Medulla oblongata (tissue), 1 donor: ENCODE data around the gene VGLL4.
A peak's percentile ranks its signal among the peaks of the same experiment; 100 is the strongest.

Source experiments
- DNase-seq: peaks from one replicate; pipeline ENCODE4 v3.0.0-alpha.2; 2015; ENCODE audit errors: extremely low spot score

Gene VGLL4

DNA sequence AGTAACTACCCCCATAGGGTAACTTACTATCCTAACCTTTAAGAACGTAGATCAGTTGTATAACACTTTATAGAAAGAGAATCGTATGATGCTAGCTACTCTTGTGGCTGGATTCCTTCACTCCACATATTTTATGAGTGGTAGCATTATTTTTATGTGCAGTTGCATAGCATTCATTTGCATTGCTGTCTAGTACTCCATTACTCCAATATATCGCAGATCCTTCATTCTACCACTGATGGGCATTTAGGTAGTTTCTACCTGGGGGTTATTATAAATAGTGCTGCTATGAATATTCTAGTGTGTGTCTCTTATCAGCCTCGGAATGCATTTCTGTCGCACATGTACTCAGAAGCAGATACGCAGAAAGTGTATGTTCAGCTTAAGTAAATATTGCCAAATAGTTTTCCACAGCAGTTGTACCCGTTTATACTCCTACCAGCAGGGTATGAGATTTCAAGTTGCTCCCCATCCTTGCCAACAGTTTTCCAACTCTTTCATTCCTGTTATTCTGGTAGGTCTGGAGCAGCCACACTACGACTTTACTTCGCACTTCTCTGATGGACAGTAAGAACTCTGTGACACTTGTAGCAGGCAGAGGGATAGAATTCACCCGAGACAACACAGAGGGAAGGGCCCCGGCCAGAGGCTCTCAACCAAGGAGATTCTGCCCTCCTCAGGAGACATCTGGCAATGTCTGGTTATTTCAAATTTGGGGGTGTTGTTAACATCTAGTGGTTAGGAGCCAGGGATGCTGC lies 9.8 kb upstream of the VGLL4 start:
- DNase-seq: no peak

DNA sequence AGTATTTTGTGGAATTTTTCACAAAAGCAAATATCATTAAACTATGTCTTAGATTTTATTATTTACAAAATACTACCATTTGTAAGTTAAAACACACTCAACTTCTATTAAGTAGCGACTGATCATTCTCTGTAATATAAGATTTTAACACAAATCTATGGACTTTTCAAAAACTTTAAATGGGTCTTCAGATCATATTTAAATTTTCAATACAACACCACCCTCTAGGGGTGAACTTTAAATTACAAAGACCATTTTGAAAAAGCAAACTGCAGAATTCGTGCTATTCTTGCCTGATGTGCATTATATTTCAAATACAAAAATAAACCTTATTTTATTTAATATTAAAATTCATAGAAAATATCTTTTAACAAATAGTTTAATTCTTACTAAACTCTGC lies 8.2 kb upstream of the VGLL4 start:
- peak; percentile 77 for DNase-seq

DNA sequence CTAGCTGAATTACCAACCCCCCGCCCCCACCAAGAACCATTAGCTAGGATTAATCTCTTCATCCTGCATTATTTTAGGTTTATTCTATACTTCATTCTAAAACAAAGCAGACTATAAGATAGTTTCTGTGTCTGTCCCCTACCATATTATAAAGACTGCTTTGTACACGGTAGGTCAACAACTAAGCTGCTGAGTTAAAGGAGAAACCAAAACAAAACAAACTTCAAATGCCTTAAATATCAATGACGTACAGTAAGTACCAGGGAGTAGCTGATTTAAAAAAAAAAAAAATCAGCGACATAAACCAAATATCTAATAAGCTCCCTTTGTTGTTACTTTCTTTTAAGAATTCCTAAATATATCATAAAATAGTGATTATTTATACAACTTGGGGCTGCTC lies 7.8 kb upstream of the VGLL4 start:
- no peak for DNase-seq

DNA sequence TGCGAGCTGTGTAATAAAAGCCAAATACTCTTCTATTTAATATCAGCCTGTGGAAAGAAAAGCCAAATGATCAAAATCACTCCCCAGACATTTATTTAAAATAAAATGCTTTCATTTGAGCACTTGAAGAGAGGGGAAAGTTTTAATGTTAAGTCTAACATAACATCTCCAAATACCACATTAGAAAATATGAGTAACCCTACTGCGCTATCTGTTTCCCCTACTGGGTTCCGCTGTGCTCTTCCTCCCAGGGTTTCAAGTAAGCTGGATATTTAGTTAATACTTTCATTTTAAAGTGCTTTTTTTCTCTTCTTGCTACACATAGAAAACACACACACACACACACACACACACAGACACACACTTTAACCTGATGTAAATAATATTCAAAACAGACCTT lies 6.7 kb upstream of the VGLL4 start:
- no peak for DNase-seq

DNA sequence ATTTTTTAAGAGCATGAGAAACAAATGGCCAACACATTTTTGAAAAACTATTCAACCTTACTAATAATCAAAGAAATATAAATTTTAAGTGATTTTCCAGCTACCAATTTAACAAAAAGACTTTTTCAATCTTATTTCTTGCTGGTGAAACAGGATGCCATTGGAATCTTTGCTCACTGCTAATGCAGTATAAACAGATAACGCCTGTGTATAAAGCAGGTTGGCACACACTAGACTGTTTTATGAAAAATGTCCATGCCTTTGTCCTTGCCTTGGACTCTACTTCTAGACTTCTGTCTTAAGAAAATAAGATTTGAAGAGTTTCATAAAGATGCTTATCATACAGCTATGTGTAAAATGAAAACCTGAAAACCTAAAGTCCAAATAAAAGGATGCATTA lies 5.0 kb upstream of the VGLL4 start:
- DNase-seq: no peak

DNA sequence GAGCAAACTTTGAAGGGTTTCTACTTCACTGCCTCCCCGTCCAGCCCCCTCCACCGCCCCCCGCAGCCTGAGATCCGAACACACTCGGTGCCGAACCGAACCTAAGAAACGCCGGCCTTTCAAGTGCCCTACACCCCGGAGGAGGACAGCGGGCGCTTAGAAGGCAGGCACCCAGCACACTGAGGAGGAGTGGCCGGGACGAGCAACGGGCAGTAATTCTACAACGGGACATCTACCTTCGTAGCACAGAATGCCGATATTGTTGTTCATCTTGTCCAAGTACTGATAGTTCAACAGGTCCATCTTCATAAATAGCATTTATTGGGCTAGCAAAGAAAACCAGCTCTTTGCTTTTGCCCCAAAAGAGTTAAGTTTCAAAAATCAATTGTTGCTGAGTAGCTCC lies 513 bp downstream of the VGLL4 start:
- peak; percentile 59 for DNase-seq

DNA sequence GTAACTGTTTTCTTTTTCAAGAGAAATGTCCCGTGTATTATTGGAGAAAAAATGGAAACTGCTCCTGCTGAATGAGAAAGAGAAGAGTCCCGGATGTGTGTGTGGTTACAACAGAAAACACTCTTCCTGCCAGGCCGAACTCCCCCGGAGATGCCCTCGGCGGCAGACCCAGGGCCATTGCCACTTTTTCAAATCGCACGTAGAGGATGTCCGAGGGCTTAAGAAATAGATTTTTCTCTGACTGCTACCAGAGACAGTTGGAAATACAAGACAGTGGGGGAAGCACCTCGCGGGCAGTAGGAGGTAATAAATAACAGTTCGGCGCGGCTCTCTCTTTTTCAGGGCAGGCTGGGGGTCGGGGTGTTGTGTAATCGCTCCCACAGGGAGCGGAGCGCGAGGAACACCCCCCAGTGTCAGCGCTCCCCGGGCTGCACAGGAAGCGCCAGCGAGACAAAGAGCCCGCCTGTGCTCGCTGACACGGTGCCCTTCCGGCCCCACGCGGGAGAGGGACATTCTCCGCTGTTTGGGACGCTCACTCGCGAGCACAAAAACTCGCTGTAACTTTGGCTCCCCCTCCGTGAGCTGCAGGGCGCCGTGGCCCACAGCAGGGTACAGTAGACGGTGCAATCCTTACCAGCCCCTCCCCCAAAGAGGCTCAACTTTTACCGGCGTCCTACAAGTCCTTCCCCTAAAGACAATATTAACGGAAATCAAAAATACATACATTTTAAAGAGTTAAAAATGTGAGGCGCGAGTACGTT lies 1.1 kb downstream of the VGLL4 start:
- DNase-seq: peak; percentile 88

DNA sequence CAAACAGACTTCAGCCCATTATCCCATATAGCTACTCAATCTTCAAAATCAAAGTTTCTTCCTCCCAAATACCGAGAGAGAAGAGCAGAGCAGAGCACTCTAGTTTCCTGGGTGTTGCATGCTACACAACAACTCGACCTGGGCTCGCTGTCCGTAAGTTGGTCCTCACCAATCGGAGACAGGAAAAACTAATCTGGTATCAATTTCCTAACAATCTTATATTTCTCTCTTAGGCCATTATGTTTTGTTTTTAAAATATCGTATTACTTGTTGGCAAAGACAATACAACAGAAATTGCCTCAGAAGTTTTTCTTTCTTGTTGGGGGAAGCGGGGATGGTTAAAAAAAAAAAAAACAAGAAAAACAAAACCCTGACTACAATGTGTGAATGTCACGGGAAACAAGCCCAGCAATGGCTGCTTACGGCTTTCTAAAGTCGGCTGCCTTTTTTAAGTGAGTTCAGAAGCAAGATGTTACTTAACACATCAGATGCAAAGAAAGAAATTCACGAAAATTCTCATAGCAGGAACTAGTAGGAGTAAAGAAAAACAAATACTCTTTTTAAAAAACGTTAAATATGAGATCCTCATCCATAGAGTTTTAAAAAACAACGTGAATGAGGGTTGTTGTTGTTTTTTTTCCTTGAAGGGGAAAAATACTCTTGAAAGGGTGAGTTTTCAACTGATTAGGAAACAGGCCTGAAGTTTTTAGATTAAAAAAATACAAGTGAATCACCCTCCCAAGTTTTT lies 1.9 kb downstream of the VGLL4 start:
- peak; percentile 65 for DNase-seq

DNA sequence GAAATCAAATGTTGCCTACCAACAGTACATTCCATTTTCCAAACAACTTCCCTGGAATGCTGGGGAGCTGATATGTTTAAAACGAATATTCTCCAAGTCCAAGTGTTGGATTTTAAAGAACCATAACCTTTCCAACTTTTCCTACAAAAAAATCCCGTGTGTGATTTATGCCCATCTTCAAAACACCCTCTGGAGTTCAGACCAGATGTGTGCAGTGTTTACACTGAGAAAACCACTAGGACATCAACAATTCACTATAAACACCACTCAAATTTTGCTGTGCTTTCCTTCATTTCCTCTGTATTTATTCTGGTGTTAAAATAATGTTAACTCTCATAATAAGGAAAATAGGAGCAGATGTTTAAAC lies 2.4 kb downstream of the VGLL4 start:
- no peak for DNase-seq

DNA sequence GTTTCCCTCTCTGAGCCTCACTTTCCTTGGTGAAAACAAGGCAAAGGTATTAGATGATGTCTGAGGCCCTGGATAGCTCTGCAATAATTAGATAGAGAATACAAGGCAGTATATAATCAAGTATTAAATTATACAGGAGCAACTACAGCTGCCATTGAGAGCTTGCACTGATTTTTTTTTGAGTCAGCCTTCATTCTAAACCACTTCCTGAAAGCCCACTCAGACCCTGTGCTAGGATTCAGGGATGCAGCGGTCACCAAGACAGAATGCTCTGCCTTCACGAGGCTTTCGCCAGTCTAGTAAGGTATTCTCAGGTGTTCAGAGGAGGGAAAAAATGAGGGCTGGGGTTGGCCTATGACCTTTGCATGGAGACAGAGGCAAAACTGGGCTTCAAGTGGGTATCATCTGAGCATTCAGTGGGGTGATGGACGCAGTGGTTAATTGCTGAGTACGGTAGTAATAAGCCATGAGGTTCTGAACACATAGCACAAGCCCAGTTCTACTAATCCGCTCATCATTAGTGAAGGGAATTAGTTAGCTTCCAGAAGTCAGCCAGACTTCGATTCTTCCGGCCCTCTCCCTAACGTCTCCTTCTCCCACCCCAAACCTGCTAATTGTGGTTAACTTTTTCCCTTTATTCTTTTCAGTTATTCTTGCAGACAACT lies 3.6 kb downstream of the VGLL4 start:
- DNase-seq: no peak

DNA sequence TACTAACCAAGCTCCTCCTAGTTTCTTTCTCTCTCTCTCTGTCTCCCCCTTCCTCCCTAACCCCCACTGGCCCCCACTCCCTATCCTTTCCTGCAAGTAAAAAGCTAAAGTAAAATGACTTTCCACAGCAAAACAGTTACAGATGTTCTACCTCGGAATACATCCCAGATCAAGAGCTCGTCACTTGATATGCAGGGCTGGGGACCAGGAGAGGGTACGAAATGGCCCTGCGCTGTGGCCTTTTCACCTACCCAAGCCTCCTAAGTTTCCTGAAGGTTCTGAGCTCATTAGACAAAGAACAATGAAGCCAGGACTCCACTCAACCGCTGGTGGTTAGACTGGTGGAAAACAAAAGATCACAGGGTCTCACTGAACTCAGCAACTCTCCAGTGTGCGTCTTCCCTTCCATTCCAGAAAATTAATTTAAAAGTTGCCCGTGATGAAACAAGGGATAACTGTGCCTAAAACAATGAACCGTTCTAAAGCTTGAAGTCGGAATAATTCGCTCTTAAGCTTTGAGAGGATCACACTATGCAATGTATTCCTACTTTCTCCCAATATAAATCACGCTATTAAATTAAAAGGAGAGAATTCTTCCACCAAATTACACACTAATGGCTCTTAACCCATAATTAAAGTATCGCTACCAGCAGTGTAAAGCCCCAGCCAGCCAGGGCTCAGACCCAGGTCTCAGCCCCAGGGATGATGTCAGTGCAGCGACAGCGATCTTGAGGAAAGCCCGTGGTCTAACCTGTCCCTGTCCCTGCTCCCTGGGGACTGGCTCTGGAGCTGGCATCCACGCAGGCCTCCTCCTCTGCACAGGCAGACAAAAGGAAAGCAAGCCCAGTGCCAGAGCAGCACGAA lies 5.0 kb downstream of the VGLL4 start:
- DNase-seq: peak; percentile 61

DNA sequence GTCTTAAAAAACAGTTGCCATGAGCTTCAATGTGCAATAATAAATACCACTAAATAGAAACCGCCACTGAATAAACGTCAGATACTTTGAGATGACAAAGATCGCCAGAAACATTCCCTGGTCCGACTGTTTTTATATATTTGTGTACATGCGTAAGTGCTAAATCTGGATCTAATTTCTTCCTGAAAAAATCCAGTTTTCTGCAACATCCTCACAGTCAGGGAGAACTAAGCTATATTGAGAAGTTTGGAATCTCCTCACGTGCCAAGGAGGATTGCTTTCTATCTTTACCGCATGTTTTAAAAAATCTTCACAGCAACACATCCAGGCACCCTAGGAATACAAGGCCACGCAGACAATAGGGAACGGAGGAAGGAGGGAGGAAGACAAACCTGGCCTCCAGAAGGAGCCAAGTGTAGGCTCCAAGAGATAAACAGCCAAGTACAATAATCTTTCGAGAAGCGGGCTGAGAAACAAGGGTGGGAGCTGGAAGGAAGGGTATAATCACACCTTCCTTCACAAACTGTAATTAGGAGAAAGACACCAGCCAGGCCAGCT lies 5.7 kb downstream of the VGLL4 start:
- no peak for DNase-seq

DNA sequence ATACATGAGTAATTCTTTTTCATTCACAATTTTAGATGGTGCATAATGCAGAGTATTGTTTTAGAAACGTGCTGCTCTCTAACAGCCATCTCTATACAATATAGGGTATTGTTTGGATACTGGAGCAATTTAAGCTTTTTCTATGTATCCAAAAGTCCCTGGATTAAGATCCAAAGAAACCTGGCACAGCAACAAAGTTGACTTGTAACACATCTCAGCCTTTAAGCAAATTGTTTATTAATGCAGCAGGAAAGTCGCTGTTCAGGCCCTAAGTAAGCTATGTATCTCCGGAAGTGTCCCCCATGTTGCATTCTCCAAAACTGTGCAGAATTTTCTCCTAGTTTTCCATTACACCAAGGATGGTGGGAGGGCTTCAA lies 7.3 kb downstream of the VGLL4 start:
- peak; percentile 50 for DNase-seq

DNA sequence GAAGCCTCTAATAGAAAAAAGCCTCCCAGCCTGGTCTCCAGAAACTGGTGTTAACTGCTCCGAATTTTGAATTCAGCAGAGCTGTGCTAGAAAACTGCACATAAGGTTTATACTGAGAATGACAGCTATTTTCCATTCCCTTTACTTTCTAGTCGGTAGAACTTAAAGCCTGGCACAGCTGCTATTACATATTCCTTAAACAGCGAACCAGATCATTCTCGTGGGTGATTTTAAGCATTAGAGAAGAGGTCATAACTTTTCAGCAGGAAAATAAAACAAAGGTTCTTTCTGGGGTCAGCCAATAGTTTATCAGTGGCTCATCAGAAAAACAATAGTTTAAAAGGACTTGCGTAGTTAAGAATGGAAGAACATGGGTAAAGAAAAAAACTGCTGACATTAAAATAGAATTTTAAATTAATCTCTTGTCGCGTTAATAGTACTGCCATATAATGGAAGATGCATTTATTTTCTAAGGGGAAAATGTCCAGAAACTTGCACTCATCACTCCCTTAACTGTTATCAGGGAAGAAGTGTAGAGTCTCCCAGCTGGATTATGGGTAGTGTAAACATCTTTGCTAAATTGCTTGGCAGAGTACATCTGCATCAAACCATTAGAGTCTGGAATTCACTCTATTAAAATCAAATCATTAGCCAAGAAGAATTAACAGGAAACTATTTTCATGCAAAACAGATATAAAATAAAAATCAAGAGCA lies 7.9 kb downstream of the VGLL4 start:
- peak; percentile 33 for DNase-seq

DNA sequence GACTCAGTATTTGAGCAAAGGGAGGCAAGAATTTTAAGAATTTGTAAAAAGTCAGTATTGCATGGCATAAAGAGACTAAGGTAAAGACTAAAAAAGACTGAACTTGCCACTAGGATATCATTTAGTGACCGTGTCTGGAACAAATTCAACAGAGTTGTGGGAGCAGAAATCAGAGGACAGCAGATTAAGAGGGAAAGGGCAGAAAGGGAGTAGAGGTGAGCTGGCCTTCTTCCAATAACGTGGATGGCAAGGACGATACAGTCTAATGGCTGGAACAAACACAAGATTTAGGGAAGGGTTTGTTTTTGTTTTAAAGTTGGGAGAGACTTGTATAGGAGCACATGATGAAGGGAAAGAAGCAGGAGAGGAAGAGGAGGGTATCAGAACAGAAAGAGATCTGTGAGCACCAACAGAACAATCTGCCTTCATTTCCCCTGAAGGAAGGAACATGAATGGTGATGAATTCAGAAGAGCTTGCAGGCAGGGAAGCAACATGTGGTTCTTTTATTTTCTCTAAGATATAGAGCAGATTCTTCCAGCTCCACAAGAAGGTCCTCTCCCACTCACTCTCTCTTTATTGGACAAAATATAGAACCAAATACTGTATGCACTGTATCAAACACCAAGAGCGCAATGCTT lies 8.6 kb downstream of the VGLL4 start:
- DNase-seq: no peak

DNA sequence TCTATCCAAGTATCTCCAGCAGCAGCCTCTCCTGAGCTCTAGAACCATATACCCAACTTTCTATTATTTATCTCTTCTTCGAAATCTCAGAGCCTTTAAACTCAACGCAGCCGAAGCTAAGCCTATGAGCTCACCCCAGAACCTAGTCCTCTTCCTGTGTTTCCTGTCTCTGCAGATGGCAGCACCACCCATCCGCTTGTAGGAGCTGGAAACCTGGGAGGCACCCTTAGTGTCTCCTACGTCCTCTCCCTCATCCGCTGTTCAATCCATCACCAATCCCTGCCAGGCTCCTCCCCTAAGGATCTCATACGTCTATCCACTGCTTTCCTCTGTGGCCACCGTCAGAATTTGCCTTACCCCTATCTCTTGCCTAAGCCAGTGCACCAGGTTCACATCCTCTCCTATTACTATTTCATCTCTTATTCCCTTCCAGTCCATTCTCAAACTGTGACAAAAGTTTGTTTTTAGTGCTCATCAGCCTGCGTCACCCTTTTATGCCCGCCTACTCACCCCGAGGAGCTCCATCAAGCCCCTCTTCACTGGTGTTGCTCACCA lies 9.6 kb downstream of the VGLL4 start:
- DNase-seq: no peak

DNA sequence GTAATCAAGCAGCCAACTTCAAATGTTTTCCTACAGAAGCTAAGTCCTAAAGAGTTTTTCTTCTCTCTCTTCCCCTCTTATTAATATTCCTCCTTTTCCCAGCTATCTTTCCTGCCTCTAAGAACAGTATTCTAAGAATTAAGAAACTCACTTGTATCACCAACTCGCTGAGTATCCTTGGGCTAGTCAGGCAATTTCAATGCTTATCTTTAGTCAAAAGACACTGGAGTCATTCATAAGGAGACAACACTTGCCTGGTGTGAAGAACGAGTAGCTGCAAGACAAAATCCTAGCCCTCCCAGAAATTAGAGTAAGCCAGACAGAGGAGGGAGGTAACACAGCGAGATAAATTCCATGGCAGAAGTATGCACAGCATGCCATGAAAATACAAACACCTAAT lies 10.7 kb downstream of the VGLL4 start:
- DNase-seq: no peak

DNA sequence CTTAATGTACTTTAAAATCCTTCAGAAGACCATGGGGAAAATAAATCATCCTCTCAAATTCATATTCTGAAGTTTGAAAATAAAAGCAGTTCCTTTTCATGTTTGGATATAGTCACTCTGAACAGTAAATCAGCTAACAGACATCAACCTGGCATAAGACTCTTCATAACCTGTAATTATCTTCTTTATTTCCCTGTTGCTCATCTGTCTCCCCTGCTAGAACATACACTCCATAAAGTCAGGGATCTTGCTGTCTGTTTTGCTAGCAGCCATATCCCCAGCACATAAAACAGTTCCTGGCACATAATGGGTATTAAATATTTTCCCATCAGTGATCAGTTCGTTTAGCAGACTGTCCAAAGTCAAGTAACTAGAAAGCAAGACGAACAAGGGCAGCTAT lies 11.2 kb downstream of the VGLL4 start:
- DNase-seq: no peak

DNA sequence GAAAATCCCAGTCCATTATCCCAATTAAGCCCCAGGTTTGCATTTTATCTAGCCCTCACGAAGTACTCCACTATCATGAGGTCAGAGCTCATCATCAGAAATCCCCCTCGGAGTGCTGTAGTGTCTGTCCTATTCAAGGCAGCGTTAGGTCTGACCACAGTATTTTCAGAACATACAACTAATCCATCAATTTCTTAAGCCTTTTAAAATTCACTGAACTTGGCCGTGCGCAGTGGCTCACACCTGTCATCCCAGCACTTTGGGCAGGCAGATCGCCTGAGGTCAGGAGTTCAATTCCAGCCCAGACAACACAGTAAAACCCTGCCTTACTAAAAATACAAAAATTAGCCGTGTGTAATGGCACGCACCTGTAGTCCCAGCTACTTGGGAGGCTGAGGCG lies 11.9 kb downstream of the VGLL4 start:
- no peak for DNase-seq

DNA sequence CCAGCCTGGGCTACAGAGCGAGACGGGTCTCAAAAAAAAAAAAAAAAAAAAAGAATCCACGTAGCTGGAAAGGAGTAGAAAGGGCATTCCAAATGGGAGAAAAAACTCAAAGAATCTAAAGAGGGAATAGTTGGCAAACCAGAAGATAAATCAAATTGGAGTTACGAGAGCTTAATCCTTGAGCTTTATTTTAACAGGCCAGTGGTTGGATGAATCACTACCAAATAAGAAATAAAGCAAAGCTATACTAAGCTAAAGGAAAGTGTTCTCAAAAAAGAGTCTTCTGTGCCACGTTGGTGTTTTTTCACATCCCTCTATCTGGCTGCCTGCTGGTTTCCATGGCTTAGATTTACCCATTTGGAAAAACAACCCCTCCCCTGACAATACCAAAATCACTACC lies 14.0 kb downstream of the VGLL4 start:
- no peak for DNase-seq
